Small intestine (tissue), 16 donors: Measurements from ENCODE around the gene FOXO3. TPM values are rescaled to one million over a fixed set of nuclear protein-coding genes. Genes with fewer than 3 reads are reported as not detected.

Experiments
- DNase-seq, 2 donors: peaks; one replicate each; pipeline versions ENCODE4 v3.0.0 to v3.0.0-alpha.2; 2013
- FAIRE-seq: peaks from 2 replicates; lab custom pipeline; 2012; peaks lifted over from hg19 to GRCh38; lab: Jason Lieb, UNC
- H3K27ac ChIP-seq, 3 donors: one replicate each; pipeline ENCODE4 v1.5.1; 2013; ENCODE audit warnings: low read length in 2 of 3, mild to moderate bottlenecking in 2 of 3, control low read depth in 1 of 3, inconsistent platforms in 1 of 3, low read depth in 1 of 3, moderate library complexity in 1 of 3
- H3K27me3 ChIP-seq, 3 donors: one replicate each; pipeline ENCODE4 v1.6.1; 2013; ENCODE audit warnings: low read length in 3 of 3, inconsistent platforms in 1 of 3; ENCODE audit not compliant: control insufficient read depth in 3 of 3, insufficient read depth in 3 of 3
- H3K36me3 ChIP-seq, 3 donors: one replicate each; pipeline ENCODE4 v1.6.1; 2013; ENCODE audit warnings: low read length in 3 of 3, inconsistent platforms in 1 of 3, low read depth in 1 of 3, mild to moderate bottlenecking in 1 of 3, moderate library complexity in 1 of 3; ENCODE audit not compliant: control insufficient read depth in 3 of 3, insufficient read depth in 2 of 3
- H3K4me1 ChIP-seq, 3 donors: one replicate each; pipeline ENCODE4 v1.6.1; 2013; ENCODE audit warnings: low read length in 2 of 3, inconsistent platforms in 1 of 3, low read depth in 1 of 3, mild to moderate bottlenecking in 1 of 3, moderate library complexity in 1 of 3; ENCODE audit not compliant: control insufficient read depth in 3 of 3, insufficient read depth in 2 of 3
- H3K4me3 ChIP-seq, 3 donors: one replicate each; pipeline ENCODE4 v1.5.1; 2013; ENCODE audit warnings: low read length in 3 of 3, control low read depth in 1 of 3, inconsistent platforms in 1 of 3, low read depth in 1 of 3, mild to moderate bottlenecking in 1 of 3, moderate library complexity in 1 of 3
- H3K9me3 ChIP-seq, 2 donors: one replicate each; pipeline ENCODE4 v1.6.1; 2013; ENCODE audit warnings: low read depth in 1 of 2, low read length in 1 of 2; ENCODE audit not compliant: control insufficient read depth in 2 of 2, insufficient read depth in 1 of 2
- WGBS, 3 donors: extraction: QIAGEN DNeasy Blood & Tissue Kit; methylation state at CpG; one replicate each; pipeline ENCODE4 v1.1.7; 2013; 5-methylcytosine and 5-hydroxymethylcytosine counted together
- long read RNA-seq, 10 donors: transcript quantifications; one replicate each; lab custom pipeline, GENCODE V29; 2026
- polyA plus RNA-seq, 4 donors: library from polyadenylated mRNA; stranded (reverse) in 3 of 4; unstranded in 1 of 4; fragments of 200-250 nt in 3 of 4; fragments of 120-200 nt in 1 of 4; gene quantifications; one replicate each; pipeline versions ENCODE4 v1.2.1 to v1.2.3, GENCODE V29; 2013
- donor health status: healthy with polysubstance abuse.
- donor health status: control.
- donor health status: control.
- donor health status: Bipolar disorder and iron deficiency.
- donor health status: healthy.

The FOXO3 gene
- 10 to 100 TPM in 3 of 4 donors, 1 to 10 TPM in 1; 8.7 to 40.4 (median 14.3) TPM for polyA plus RNA-seq
- long read RNA-seq, donor 1, full-length matches to known transcripts = 7 of 49 reads
- long read RNA-seq, donor 1, partial matches to known transcripts = 42 of 49 reads
- long read RNA-seq, donor 1, other reads (novel, unspliced or antisense) = 0 of 49 reads
- long read RNA-seq, donor 2, full-length matches to known transcripts = 9 of 9 reads
- long read RNA-seq, donor 2, partial matches to known transcripts = 0 of 9 reads
- long read RNA-seq, donor 2, other reads (novel, unspliced or antisense) = 0 of 9 reads
- long read RNA-seq, donor 3, full-length matches to known transcripts = 1 of 1 reads
- long read RNA-seq, donor 3, partial matches to known transcripts = 0 of 1 reads
- long read RNA-seq, donor 3, other reads (novel, unspliced or antisense) = 0 of 1 reads
- long read RNA-seq, donor 4 = 0 reads
- long read RNA-seq, donor 5, full-length matches to known transcripts = 1 of 1 reads
- long read RNA-seq, donor 5, partial matches to known transcripts = 0 of 1 reads
- long read RNA-seq, donor 5, other reads (novel, unspliced or antisense) = 0 of 1 reads
- long read RNA-seq, donor 6, full-length matches to known transcripts = 3 of 15 reads
- long read RNA-seq, donor 6, partial matches to known transcripts = 12 of 15 reads
- long read RNA-seq, donor 6, other reads (novel, unspliced or antisense) = 0 of 15 reads
- long read RNA-seq, donor 7, full-length matches to known transcripts = 3 of 10 reads
- long read RNA-seq, donor 7, partial matches to known transcripts = 7 of 10 reads
- long read RNA-seq, donor 7, other reads (novel, unspliced or antisense) = 0 of 10 reads
- long read RNA-seq, donor 8, full-length matches to known transcripts = 1 of 1 reads
- long read RNA-seq, donor 8, partial matches to known transcripts = 0 of 1 reads
- long read RNA-seq, donor 8, other reads (novel, unspliced or antisense) = 0 of 1 reads
- long read RNA-seq, donor 9 = 0 reads
- long read RNA-seq, donor 10, full-length matches to known transcripts = 8 of 22 reads
- long read RNA-seq, donor 10, partial matches to known transcripts = 14 of 22 reads
- long read RNA-seq, donor 10, other reads (novel, unspliced or antisense) = 0 of 22 reads

DNA sequence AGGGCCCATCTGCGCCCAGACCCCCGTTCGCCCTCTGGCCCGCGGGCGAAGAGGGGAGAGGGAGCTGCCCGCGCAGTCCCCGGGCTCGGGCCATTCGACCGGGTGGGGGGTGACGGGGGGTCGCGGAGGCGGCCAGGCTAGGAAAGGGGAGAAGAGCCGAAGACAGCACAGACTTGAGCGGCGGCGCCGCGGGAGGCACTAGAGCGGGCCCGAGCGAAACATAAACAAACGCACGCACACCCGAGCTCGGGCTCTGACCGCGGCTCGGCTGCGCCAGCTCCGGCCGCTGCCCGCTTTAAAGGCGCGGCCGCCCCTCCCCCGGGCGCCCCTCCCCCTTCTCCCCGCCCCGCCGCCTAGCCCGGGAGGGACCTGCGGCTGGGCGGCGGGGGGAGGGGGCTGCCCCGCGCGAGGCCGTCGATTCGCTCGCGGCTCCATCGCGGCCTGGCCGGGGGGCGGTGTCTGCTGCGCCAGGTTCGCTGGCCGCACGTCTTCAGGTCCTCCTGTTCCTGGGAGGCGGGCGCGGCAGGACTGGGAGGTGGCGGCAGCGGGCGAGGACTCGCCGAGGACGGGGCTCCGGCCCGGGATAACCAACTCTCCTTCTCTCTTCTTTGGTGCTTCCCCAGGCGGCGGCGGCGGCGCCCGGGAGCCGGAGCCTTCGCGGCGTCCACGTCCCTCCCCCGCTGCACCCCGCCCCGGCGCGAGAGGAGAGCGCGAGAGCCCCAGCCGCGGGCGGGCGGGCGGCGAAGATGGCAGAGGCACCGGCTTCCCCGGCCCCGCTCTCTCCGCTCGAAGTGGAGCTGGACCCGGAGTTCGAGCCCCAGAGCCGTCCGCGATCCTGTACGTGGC lies at the start of gene FOXO3:
Gene FOXO3, plus strand, starts transcription at position 455 of the 846 bp plus-strand sequence. Its CDS starts 292 bp downstream, at position 747.
- Histone ChIP-seq H3K27ac (peak within 1 kb of the TSS; percentile 99 to 100 (median 99)), H3K4me3 (peak within 1 kb of the TSS; percentile 60 to 89 (median 75)), H3K27me3 (no peaks in the 10 kb centered on the region), H3K36me3 (peaks cover 0 to 13% (median 0%) of the 10 kb centered on the region in 3 donors), H3K4me1 (peaks cover 5 to 40% (median 13%) of the 10 kb centered on the region in 3 donors), H3K9me3 (no peaks in the 10 kb centered on the region)
- no peak for FAIRE-seq
- peak; percentile 87 to 95 for DNase-seq
- WGBS, 3 donors = 0 to 3% (median 0%) methylated on average over 39 to 108 of the region's 110 CpGs

DNA sequence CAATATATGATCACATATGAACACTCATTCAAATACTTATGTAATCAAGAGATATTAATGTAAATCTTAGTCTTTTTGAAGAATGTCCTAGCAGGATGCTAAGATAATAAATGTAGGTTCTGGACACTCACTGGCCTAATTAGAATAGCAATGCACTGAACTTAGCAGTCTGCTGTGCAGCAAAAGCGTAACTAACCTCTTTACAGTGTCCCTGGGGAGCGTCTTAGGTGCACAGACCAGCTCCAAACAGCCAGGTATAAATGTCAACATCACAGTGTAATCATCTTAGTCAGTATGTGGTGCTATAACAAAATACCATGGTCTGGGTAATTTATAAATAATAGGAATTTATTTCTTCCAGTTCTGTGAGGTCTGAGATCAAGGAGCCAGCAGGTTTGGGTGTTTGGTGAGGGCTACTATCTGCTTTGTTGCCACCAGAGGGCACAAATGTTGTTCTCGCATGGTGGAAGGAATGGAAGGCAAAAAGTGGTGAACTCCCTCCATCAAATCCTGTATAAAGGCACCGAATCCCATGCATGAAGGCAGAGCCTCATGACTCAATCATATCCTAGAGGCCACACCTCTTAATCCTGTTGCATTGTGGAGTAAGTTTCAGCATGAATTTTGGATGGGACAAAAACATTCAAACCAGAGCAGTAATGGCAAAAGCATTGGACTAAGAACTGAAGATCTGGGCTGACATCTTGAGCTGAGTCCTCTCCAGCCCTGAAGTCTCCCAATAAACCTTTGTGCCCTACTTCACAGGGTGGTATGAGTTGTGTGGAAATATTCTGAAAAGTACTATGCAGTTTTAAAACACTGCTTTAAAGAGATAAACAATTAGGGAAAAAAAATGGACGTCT lies 41.8 kb upstream of the FOXO3 start:
- peaks cover 0 to 9% of the 10 kb centered on the region in 2 donors for H3K9me3 ChIP-seq
- no peak overlapping the region for H3K4me3 ChIP-seq
- H3K27ac ChIP-seq = no peak overlapping the region
- no peaks in the 10 kb centered on the region for H3K4me1 ChIP-seq
- peaks cover 0 to 13% (median 0%) of the 10 kb centered on the region in 3 donors for H3K36me3 ChIP-seq
- no peaks in the 10 kb centered on the region for H3K27me3 ChIP-seq
- FAIRE-seq (no peak), DNase-seq (peak in 1 of 2 donors; percentile 14)
- 80 to 81% (median 80%) methylated on average over 5 of the region's 5 CpGs for WGBS, 3 donors

DNA sequence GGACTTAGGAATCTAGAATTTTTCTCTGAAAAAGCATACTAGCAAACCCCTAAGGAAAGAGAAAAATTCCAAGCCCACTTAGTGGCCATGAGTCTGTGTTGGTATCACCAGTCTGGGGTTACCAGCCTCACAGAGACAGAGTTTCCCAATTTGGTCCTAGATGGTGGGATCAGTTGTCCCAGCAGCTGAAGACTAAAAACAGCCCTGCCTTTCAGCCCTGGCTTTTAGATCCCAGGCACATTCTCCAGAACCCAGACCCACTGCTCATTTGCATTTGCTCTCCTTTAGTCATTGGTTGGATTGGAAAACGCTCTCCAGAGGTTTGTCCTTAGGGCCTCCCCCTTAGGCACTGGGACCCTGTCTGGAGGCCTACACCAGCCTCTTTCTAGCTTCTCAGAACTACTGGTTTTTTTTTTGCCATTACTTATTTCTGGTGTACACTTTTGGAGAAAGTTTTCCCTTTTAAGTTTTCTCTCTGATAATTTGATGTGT lies 39.1 kb upstream of the FOXO3 start:
- no peaks in the 10 kb centered on the region for H3K4me1 ChIP-seq
- peaks cover 0 to 15% (median 0%) of the 10 kb centered on the region in 3 donors for H3K36me3 ChIP-seq
- FAIRE-seq (no peak), DNase-seq (no peak)
- no peak overlapping the region for H3K4me3 ChIP-seq
- no peak overlapping the region for H3K27ac ChIP-seq
- H3K27me3 ChIP-seq = no peaks in the 10 kb centered on the region
- WGBS, 3 donors = 89 to 94% (median 93%) methylated on average over 1 of the region's 1 CpG
- H3K9me3 ChIP-seq = peaks cover 0 to 7% of the 10 kb centered on the region in 2 donors

DNA sequence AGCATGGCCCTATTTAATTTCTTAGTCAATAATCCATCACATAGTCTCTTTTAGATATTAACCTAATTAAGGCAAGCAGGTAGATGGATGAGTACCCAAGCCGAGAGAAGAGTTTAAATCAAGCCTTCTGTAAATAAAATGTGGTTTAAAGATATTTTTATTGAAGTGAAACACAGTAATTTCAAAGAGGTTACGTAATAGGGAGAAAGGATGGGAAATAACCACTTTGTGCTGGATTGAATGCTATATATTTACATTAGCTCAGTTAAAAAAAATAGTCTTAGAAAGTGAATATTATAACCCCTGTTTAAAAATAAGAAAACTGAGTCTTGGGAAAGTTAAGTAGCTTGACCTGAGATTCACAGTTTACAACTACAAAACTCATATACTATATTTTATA lies 37.0 kb upstream of the FOXO3 start:
- H3K4me1 ChIP-seq = no peaks in the 10 kb centered on the region
- no peak for DNase-seq
- 87 to 93% (median 87%) methylated on average over 2 of the region's 2 CpGs for WGBS, 3 donors
- FAIRE-seq = no peak
- no peak overlapping the region for H3K4me3 ChIP-seq
- no peaks in the 10 kb centered on the region for H3K27me3 ChIP-seq
- no peak overlapping the region for H3K27ac ChIP-seq
- peaks cover 0 to 7% of the 10 kb centered on the region in 2 donors for H3K9me3 ChIP-seq
- peaks cover 0 to 21% (median 0%) of the 10 kb centered on the region in 3 donors for H3K36me3 ChIP-seq

DNA sequence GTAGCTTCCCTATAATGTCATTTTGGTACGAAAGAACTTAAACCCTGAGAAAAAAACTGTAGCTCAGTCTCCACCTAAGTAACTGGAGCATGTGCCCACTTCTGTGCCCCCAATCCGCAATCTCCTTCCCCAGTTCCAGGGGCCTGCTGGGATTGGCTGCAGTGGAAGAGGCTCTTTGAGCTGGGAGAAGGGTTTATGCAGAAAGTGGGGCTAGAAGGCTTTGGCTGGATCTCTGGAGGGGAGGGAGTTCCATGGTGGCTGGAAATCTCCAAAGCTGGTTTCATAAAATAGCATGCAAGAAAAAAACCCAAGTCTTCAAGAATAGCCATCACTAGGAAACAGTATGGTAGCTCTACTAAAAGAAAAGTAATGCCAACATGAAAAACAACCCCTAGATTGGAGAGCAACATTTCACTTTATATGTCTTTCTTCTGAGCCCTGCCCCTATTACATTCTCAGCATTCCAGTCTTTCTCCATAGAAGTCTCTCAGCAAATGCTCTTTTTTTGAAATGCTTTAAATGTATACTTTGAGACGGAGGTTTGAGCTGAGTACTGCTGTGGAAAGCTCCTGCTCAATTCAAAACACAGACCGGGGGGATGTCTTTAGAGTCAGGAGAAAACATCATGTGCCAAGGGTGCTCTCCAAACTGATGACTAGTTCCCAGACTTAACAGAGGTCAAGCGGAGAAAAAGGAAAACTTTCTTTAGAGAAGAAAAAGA lies 36.0 kb upstream of the FOXO3 start:
- H3K27ac ChIP-seq = no peak overlapping the region
- 85 to 91% (median 88%) methylated on average over 5 of the region's 5 CpGs for WGBS, 3 donors
- no peak for DNase-seq
- peaks cover 0 to 5% of the 10 kb centered on the region in 2 donors for H3K9me3 ChIP-seq
- no peak overlapping the region for H3K4me3 ChIP-seq
- no peaks in the 10 kb centered on the region for H3K4me1 ChIP-seq
- no peak for FAIRE-seq
- H3K27me3 ChIP-seq = no peaks in the 10 kb centered on the region
- peaks cover 0 to 21% (median 0%) of the 10 kb centered on the region in 3 donors for H3K36me3 ChIP-seq

DNA sequence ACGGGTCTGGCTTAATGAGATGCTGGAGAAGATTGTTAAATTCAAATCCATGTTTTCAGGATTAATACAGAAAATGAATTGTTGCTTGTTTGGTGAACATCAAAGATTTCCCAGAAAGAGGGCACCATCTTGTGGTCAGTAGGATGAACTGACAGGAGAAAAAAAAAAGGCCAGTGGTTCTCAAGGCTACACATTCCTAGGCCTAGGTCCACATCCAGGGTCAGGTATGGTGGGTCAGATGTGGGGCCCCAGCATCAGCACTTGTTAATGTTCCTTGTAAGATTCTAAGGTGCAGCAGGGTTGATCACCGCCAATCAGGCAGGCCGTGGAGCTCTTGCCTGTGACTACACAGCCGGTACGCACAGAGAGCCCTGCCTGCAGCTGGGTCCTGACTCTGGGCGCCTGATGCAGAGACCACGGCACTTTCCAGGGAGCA lies 34.0 kb upstream of the FOXO3 start:
- no peak overlapping the region for H3K4me3 ChIP-seq
- H3K36me3 ChIP-seq = peaks cover 0 to 12% (median 0%) of the 10 kb centered on the region in 3 donors
- peak; percentile 44 to 52 for DNase-seq
- H3K9me3 ChIP-seq = no peaks in the 10 kb centered on the region
- no peak for FAIRE-seq
- no peaks in the 10 kb centered on the region for H3K27me3 ChIP-seq
- H3K27ac ChIP-seq = no peak overlapping the region
- WGBS, 3 donors = 72 to 80% (median 79%) methylated on average over 7 of the region's 7 CpGs
- no peaks in the 10 kb centered on the region for H3K4me1 ChIP-seq
